Osteoblast (primary cell): ENCODE measurements around the gene SLC5A9. TPM values are rescaled to one million over a fixed set of nuclear protein-coding genes. Genes with fewer than 3 reads are reported as not detected.

Experiments
- DNase-seq: peaks from one replicate; pipeline ENCODE4 v3.0.0; 2011; ENCODE audit warnings: low spot score, mixed read lengths; ENCODE audit not compliant: insufficient read length; ENCODE audit errors: missing footprints
- H2AFZ ChIP-seq: 2 replicates; pipeline ENCODE4 v1.6.0; 2011; ENCODE audit warnings: mild to moderate bottlenecking, low read length
- H3K27ac ChIP-seq: 2 replicates; pipeline ENCODE4 v1.5.1; 2011; ENCODE audit warnings: mild to moderate bottlenecking, low read depth, low read length, moderate library complexity
- H3K27me3 ChIP-seq: 2 replicates; pipeline ENCODE4 v1.6.0; 2012; ENCODE audit warnings: mild to moderate bottlenecking, control low read depth, inconsistent platforms, low read length, moderate library complexity; ENCODE audit not compliant: insufficient read depth
- H3K36me3 ChIP-seq: 2 replicates; pipeline ENCODE4 v1.5.1; 2011; ENCODE audit warnings: mild to moderate bottlenecking, low read length, control low read depth, moderate library complexity; ENCODE audit not compliant: insufficient read depth
- H3K4me1 ChIP-seq: 2 replicates; pipeline ENCODE4 v1.5.1; 2011; ENCODE audit warnings: mild to moderate bottlenecking, low read length, control low read depth, moderate library complexity; ENCODE audit not compliant: insufficient read depth
- H3K4me2 ChIP-seq: 2 replicates; pipeline ENCODE4 v1.6.0; 2011; ENCODE audit warnings: mild to moderate bottlenecking, low read length; ENCODE audit not compliant: insufficient read depth
- H3K4me3 ChIP-seq: fragments of 200-600 bp; sonication (generic); 3 replicates; pipeline ENCODE4 v1.5.1; 2012; ENCODE audit warnings: mild to moderate bottlenecking, low read length, inconsistent platforms; ENCODE audit not compliant: insufficient read depth
- H3K79me2 ChIP-seq: 2 replicates; pipeline ENCODE4 v1.6.0; 2012; ENCODE audit warnings: mild to moderate bottlenecking, low read length, control low read depth, inconsistent platforms; ENCODE audit not compliant: insufficient read depth
- H3K9me3 ChIP-seq: 2 replicates; pipeline ENCODE4 v1.5.1; 2011; ENCODE audit warnings: low read depth, low read length, control low read depth
- H4K20me1 ChIP-seq: 2 replicates; pipeline ENCODE4 v1.6.0; 2012; ENCODE audit warnings: mild to moderate bottlenecking, low read length, control low read depth; ENCODE audit not compliant: insufficient read depth
- CTCF ChIP-seq: IDR thresholded peaks from 2 replicates; pipeline ENCODE4 v1.5.1; 2011; ENCODE audit warnings: mild to moderate bottlenecking, low read depth, low read length, moderate library complexity; ENCODE audit errors: extremely low read depth
- total RNA-seq: library from RNA; depleted of rRNA; stranded (reverse); fragments of >200 nt; gene quantifications from 2 replicates; pipeline ENCODE4 v1.2.3, GENCODE V29; 2012

Gene SLC5A9
- total RNA-seq, result not detected in 2 replicates

- Histone ChIP-seq H3K27me3 (no peaks in the 10 kb centered on the region), H3K4me1 (no peaks in the 10 kb centered on the region), H3K9me3 (no peaks in the 10 kb centered on the region), H3K4me2 (no peak within 1 kb of the TSS), H3K79me2 (no peaks in the 10 kb centered on the region), H3K36me3 (no peaks in the 10 kb centered on the region), H3K4me3 (no peak within 1 kb of the TSS), H2AFZ (no peak within 1 kb of the TSS), H4K20me1 (no peaks in the 10 kb centered on the region), H3K27ac (no peak within 1 kb of the TSS)
- TF ChIP-seq CTCF, result no peak
- no peak for DNase-seq
Measured at GRCh38 chr1:48222501-48223242, at the start of gene SLC5A9. Gene SLC5A9 (plus strand): TSS chr1:48222716. CDS start chr1:48222737, 21 bp downstream.

- no peak for DNase-seq
- no peaks in the 10 kb centered on the region for H3K27me3 ChIP-seq
- no peaks in the 10 kb centered on the region for H3K36me3 ChIP-seq
- H3K4me3 ChIP-seq, result no peak overlapping the region
- H3K9me3 ChIP-seq, result no peaks in the 10 kb centered on the region
- H3K4me2 ChIP-seq, result no peak overlapping the region
- no peaks in the 10 kb centered on the region for H3K4me1 ChIP-seq
- no peaks in the 10 kb centered on the region for H3K79me2 ChIP-seq
- no peaks in the 10 kb centered on the region for H4K20me1 ChIP-seq
- H3K27ac ChIP-seq, result no peak overlapping the region
- H2AFZ ChIP-seq, result no peak overlapping the region
- no peak for TF ChIP-seq CTCF
Measured at GRCh38 chr1:48175116-48175515, 47.4 kb upstream of the SLC5A9 start.

GRCh38 chr1:48177257-48177656 lies 45.3 kb upstream of the SLC5A9 start:
- no peak for DNase-seq
- no peaks in the 10 kb centered on the region for H3K27me3 ChIP-seq
- no peak overlapping the region for H3K27ac ChIP-seq
- no peaks in the 10 kb centered on the region for H3K9me3 ChIP-seq
- TF ChIP-seq CTCF, result no peak
- H3K4me1 ChIP-seq, result no peaks in the 10 kb centered on the region
- H3K4me2 ChIP-seq, result no peak overlapping the region
- no peak overlapping the region for H3K4me3 ChIP-seq
- H3K79me2 ChIP-seq, result no peaks in the 10 kb centered on the region
- H4K20me1 ChIP-seq, result no peaks in the 10 kb centered on the region
- H3K36me3 ChIP-seq, result no peaks in the 10 kb centered on the region
- H2AFZ ChIP-seq, result no peak overlapping the region

GRCh38 chr1:48181669-48182367 lies 40.7 kb upstream of the SLC5A9 start:
- H2AFZ ChIP-seq, result no peak overlapping the region
- TF ChIP-seq CTCF, result no peak
- no peaks in the 10 kb centered on the region for H3K79me2 ChIP-seq
- no peaks in the 10 kb centered on the region for H4K20me1 ChIP-seq
- no peaks in the 10 kb centered on the region for H3K9me3 ChIP-seq
- no peak overlapping the region for H3K4me3 ChIP-seq
- no peaks in the 10 kb centered on the region for H3K27me3 ChIP-seq
- no peak overlapping the region for H3K27ac ChIP-seq
- DNase-seq, result no peak
- H3K4me2 ChIP-seq, result no peak overlapping the region
- H3K36me3 ChIP-seq, result no peaks in the 10 kb centered on the region
- H3K4me1 ChIP-seq, result no peaks in the 10 kb centered on the region
